IMR-90 (cell line): ENCODE measurements around the gene DNAJB5.

ENCODE experiments used
- POLR2A ChIP-seq: IDR thresholded peaks from 2 replicates; pipeline ENCODE4 v1.6.1; 2012; ENCODE audit warnings: mild to moderate bottlenecking, low read depth, low read length
- SMC3 ChIP-seq: fragments of 150-350 bp; IDR thresholded peaks from 2 replicates; pipeline ENCODE4 v1.6.1; 2016; ENCODE audit warnings: low read depth, mild to moderate bottlenecking, antibody characterized with exemption, low read length, moderate library complexity
- TF ChIP-seq, protein P1 (sequence below): conservative IDR thresholded peaks from 2 replicates; pipeline ENCODE4 v1.5.1; 2012; ENCODE audit warnings: mild to moderate bottlenecking, low read depth, low read length, improper control_type of control experiment

DNA sequence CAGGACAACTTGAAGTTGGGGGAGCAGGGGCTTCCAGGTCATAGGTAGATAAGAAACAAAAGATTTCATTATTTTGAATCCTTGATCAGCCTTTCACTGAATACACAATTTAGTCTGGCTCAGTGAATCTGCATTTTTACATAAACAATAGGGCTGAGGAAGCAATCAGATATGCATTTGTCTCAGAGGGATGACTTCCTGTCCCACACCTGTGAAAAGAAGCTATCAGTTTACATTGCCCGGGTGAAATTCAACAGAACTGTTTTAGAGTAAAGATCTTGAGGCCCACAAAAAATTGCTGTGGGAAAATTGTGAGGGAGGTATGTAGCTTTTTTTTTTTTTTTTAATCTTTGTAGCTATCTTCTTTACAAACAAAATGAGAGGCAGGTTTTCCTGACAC, 38.3 kb downstream of the DNAJB5 start:
- TF ChIP-seq, protein P1, sequence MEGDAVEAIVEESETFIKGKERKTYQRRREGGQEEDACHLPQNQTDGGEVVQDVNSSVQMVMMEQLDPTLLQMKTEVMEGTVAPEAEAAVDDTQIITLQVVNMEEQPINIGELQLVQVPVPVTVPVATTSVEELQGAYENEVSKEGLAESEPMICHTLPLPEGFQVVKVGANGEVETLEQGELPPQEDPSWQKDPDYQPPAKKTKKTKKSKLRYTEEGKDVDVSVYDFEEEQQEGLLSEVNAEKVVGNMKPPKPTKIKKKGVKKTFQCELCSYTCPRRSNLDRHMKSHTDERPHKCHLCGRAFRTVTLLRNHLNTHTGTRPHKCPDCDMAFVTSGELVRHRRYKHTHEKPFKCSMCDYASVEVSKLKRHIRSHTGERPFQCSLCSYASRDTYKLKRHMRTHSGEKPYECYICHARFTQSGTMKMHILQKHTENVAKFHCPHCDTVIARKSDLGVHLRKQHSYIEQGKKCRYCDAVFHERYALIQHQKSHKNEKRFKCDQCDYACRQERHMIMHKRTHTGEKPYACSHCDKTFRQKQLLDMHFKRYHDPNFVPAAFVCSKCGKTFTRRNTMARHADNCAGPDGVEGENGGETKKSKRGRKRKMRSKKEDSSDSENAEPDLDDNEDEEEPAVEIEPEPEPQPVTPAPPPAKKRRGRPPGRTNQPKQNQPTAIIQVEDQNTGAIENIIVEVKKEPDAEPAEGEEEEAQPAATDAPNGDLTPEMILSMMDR: no peak
- TF ChIP-seq POLR2A (no peak), SMC3 (no peak)
